Measurements from ENCODE around the gene PDE9A. TPM values are rescaled to one million over a fixed set of nuclear protein-coding genes. Genes with fewer than 3 reads are reported as not detected.

PDE9A gene
- total and polyA plus RNA-seq, 3 donors from 2014 or later: 5.7 to 6.4 (median 6.3) TPM

GRCh38 chr21:42677339-42678321, 24.2 kb downstream of the PDE9A start:
- no peaks in the 10 kb centered on the region for H3K27me3 ChIP-seq
- H3K4me1 ChIP-seq: peaks cover 26% of the 10 kb centered on the region
- no peak overlapping the region for H3K27ac ChIP-seq
- no peak overlapping the region for H3K4me3 ChIP-seq
- no peaks in the 10 kb centered on the region for H3K36me3 ChIP-seq (ENCODE audit: low read depth, missing control alignments)
- H3K9me3 ChIP-seq: no peaks in the 10 kb centered on the region
- no peak for TF ChIP-seq POLR2A (IDR thresholded peaks at IDR 0.05)
- no peak for TF ChIP-seq CTCF (IDR thresholded peaks at IDR 0.05)
- intact Hi-C loops (cut with DNase I; ENCODE audit: low total_unique reads): no loop called here
- 60 to 61% methylated on average over 20 of the region's 20 CpGs for WGBS, 2 donors
- no peak for DNase-seq

- Histone ChIP-seq H3K4me3 (no peak overlapping the region), H3K9me3 (no peaks in the 10 kb centered on the region), H3K27me3 (no peaks in the 10 kb centered on the region), H3K36me3 (ENCODE audit: low read depth, missing control alignments) (no peaks in the 10 kb centered on the region), H3K27ac (no peak overlapping the region), H3K4me1 (peaks cover 22% of the 10 kb centered on the region)
- intact Hi-C loops (cut with DNase I; ENCODE audit: low total_unique reads): no loop called here
- no peak for DNase-seq
- 91 to 92% methylated on average over 19 to 23 of the region's 23 CpGs for WGBS, 2 donors
- TF ChIP-seq POLR2A (IDR thresholded peaks at IDR 0.05): no peak
Observed at GRCh38 chr21:42678618-42679295, 25.3 kb downstream of the PDE9A start.

GRCh38 chr21:42679319-42680057, 26.1 kb downstream of the PDE9A start:
- DNase-seq: no peak
- H3K4me1 ChIP-seq: peaks cover 15% of the 10 kb centered on the region
- H3K27ac ChIP-seq: no peak overlapping the region
- 90 to 97% methylated on average over 22 of the region's 22 CpGs for WGBS, 2 donors
- H3K36me3 ChIP-seq (ENCODE audit: low read depth, missing control alignments): no peaks in the 10 kb centered on the region
- H3K4me3 ChIP-seq: no peak overlapping the region
- TF ChIP-seq CTCF (IDR thresholded peaks at IDR 0.05) (no peak), POLR2A (IDR thresholded peaks at IDR 0.05) (no peak)
- H3K9me3 ChIP-seq: no peaks in the 10 kb centered on the region
- intact Hi-C loops (cut with DNase I; ENCODE audit: low total_unique reads): no loop called here
- H3K27me3 ChIP-seq: no peaks in the 10 kb centered on the region

- WGBS, 2 donors: 83 to 87% methylated on average over 7 of the region's 7 CpGs
- H3K4me1 ChIP-seq: peaks cover 11% of the 10 kb centered on the region
Observed at GRCh38 chr21:42680058-42680330, 26.6 kb downstream of the PDE9A start.

More at GRCh38 chr21:42680058-42680330, 26.6 kb downstream of the PDE9A start:
- Histone ChIP-seq H3K27ac (no peak overlapping the region), H3K36me3 (ENCODE audit: low read depth, missing control alignments) (no peaks in the 10 kb centered on the region), H3K9me3 (no peaks in the 10 kb centered on the region), H3K4me3 (no peak overlapping the region), H3K27me3 (no peaks in the 10 kb centered on the region)
- TF ChIP-seq CTCF (IDR thresholded peaks at IDR 0.05) (no peak), POLR2A (IDR thresholded peaks at IDR 0.05) (no peak)
- DNase-seq: no peak
- intact Hi-C loops (cut with DNase I; ENCODE audit: low total_unique reads): no loop called here

All from testis (tissue), 3 donors.